CD4-positive, alpha-beta memory T cell (primary cell): ENCODE results near the gene MAPK4. TPM values are rescaled to one million over a fixed set of nuclear protein-coding genes. Genes with fewer than 3 reads are reported as not detected.

ENCODE experiments used
- CTCF ChIA-PET: fragments of 350-600 bp; sonication (Branson Sonifier 250); formaldehyde crosslinking; loops from one replicate; lab custom pipeline; 2021; ENCODE audit warnings: inconsistent platforms; ENCODE audit not compliant: partially characterized antibody; lab: Charles Lee
- POLR2A ChIA-PET: fragments of 350-600 bp; sonication (Branson Sonifier 250); formaldehyde crosslinking; loops from one replicate; lab custom pipeline; 2021; ENCODE audit not compliant: partially characterized antibody; lab: Charles Lee
- DNase-seq, 5 donors: peaks; one replicate each; pipeline versions ENCODE4 v3.0.0 to v3.0.0-alpha.2; 2020 to 2022; ENCODE audit warnings: mixed read lengths in 1 of 5
- H3K27ac ChIP-seq: one replicate; pipeline ENCODE4 v1.7.0; 2013; ENCODE audit warnings: low read depth, low read length
- H3K27me3 ChIP-seq: 2 replicates; pipeline ENCODE4 v1.7.0; 2013; ENCODE audit warnings: mild to moderate bottlenecking, low read length, moderate library complexity; ENCODE audit not compliant: insufficient read depth
- H3K36me3 ChIP-seq: 2 replicates; pipeline ENCODE4 v1.7.0; 2013; ENCODE audit warnings: mild to moderate bottlenecking, low read length, moderate library complexity; ENCODE audit not compliant: insufficient read depth
- H3K4me1 ChIP-seq: 2 replicates; pipeline ENCODE4 v1.7.0; 2013; ENCODE audit warnings: mild to moderate bottlenecking, low read length, moderate library complexity; ENCODE audit not compliant: insufficient read depth
- H3K4me3 ChIP-seq, 2 donors: one replicate each; pipeline ENCODE4 v1.7.0; 2013; ENCODE audit warnings: low read length in 2 of 2, mild to moderate bottlenecking in 1 of 2
- H3K9me3 ChIP-seq, 2 donors: one replicate each; pipeline ENCODE4 v1.7.0; 2013; ENCODE audit warnings: low read length in 2 of 2, control low read depth in 1 of 2; ENCODE audit not compliant: control insufficient read depth in 1 of 2
- H3K27ac Mint-ChIP-seq, 7 donors: one replicate each; pipeline ENCODE4 v1.8.0; 2020 to 2021; ENCODE audit warnings: mixed read lengths in 7 of 7, mild to moderate bottlenecking in 6 of 7, inconsistent platforms in 3 of 7, moderate library complexity in 3 of 7
- H3K27me3 Mint-ChIP-seq, 2 donors: one replicate each; pipeline ENCODE4 v1.8.0; 2020 to 2021; ENCODE audit warnings: mixed read lengths in 2 of 2
- H3K36me3 Mint-ChIP-seq, 2 donors: one replicate each; pipeline ENCODE4 v1.8.0; 2020 to 2021; ENCODE audit warnings: mixed read lengths in 2 of 2, inconsistent platforms in 1 of 2, mild to moderate bottlenecking in 1 of 2
- H3K4me1 Mint-ChIP-seq, 4 donors: one replicate each; pipeline ENCODE4 v1.8.0; 2020 to 2021; ENCODE audit warnings: mixed read lengths in 4 of 4, mild to moderate bottlenecking in 1 of 4
- H3K4me3 Mint-ChIP-seq, 8 donors: one replicate each; pipeline ENCODE4 v1.8.0; 2020 to 2021; ENCODE audit warnings: mixed read lengths in 8 of 8, mild to moderate bottlenecking in 7 of 8, moderate library complexity in 6 of 8, inconsistent platforms in 3 of 8
- H3K9me3 Mint-ChIP-seq, 8 donors: one replicate each; pipeline ENCODE4 v1.8.0; 2020 to 2021; ENCODE audit warnings: mixed read lengths in 8 of 8, mild to moderate bottlenecking in 5 of 8, inconsistent platforms in 3 of 8, moderate library complexity in 1 of 8
- intact Hi-C: fragments of 100-400 bp; cut with micrococcal nuclease; formaldehyde crosslinking; loops from one replicate; pipeline ENCODE4 v1.15.1; 2023
- polyA plus RNA-seq, 2 donors: library from polyadenylated mRNA; unstranded; fragments of 300-500 nt; fragmentation: Illumina TruSeq; gene quantifications; one replicate each; pipeline ENCODE4 v1.2.3, GENCODE V29; 2021
- total RNA-seq, 2 experiments: library from RNA; stranded (reverse); gene quantifications; one replicate each; pipeline ENCODE4 v1.2.3, GENCODE V29; 2021

Gene MAPK4
- total and polyA plus RNA-seq, 4 experiments from 2014 or later = not detected

DNA sequence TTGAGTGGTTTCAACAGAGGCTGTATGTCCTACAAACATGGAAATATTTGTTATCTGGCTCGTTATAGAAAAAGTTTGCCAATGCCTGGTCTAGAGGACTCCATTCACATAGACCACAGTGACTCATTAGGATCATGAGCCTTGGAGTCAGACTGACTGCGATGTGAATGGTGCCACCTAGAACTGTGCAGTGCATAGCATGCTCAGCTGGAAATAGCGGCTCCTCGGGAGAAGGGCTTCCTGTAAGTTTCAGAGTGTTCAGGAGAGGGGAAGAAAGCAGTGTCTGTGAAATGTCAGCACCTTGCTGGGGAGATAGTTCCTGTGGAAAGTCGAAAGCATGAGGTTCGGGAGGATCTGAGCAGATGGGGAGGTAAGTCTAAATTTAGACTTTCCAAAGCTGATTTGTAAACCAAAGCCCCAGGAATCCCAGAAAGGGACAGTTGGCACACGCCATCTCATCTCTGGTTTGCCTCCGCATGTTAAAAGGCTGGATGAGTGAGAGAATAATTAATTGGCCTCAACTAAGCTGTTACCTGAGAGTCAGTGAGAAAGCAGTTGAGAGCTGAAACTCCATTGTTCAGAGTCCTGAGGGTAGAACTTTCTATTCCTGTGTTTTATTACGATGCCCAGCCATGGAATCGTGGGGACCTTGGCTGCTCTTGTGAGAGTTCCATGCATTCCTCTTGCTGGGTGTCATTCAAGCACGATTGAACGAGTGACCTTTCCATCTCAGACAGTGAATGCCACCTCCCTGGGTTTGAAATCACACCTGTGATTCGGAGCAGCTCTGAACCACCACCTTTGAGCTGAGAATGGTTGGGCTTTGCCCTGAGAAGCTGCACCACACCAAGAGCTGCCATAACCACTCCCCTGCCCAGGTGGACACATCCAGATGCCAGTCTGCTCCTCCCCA lies 99.5 kb downstream of the MAPK4 start:
- no peaks in the 10 kb centered on the region for H3K27me3 ChIP-seq
- no peaks in the 10 kb centered on the region for H3K9me3 ChIP-seq
- no peaks in the 10 kb centered on the region for H3K36me3 ChIP-seq
- Mint-ChIP-seq H3K4me3 (no peak overlapping the region), H3K9me3 (peaks cover 0 to 10% (median 4%) of the 10 kb centered on the region in 8 donors), H3K4me1 (no peaks in the 10 kb centered on the region), H3K36me3 (no peaks in the 10 kb centered on the region), H3K27ac (no peak overlapping the region), H3K27me3 (peaks cover 2% of the 10 kb centered on the region in 2 donors)
- no peak overlapping the region for H3K4me3 ChIP-seq
- H3K4me1 ChIP-seq = no peaks in the 10 kb centered on the region
- intact Hi-C loops = no loop called here
- no peak overlapping the region for H3K27ac ChIP-seq
- no peak for DNase-seq
- ChIA-PET POLR2A (no interaction called here), CTCF (no interaction called here)

- H3K4me3 ChIP-seq = no peak overlapping the region
- ChIA-PET POLR2A (no interaction called here), CTCF (no interaction called here)
- H3K4me1 ChIP-seq = no peaks in the 10 kb centered on the region
- no peak overlapping the region for H3K4me3 Mint-ChIP-seq
- H3K27ac Mint-ChIP-seq = no peak overlapping the region
- H3K9me3 Mint-ChIP-seq = peaks cover 0 to 10% (median 4%) of the 10 kb centered on the region in 8 donors
- intact Hi-C loops = no loop called here
- no peaks in the 10 kb centered on the region for H3K27me3 ChIP-seq
- H3K9me3 ChIP-seq = no peaks in the 10 kb centered on the region
- DNase-seq = no peak
- H3K36me3 ChIP-seq = no peaks in the 10 kb centered on the region
- no peak overlapping the region for H3K27ac ChIP-seq
- no peaks in the 10 kb centered on the region for H3K4me1 Mint-ChIP-seq
- H3K27me3 Mint-ChIP-seq = peaks cover 2 to 3% of the 10 kb centered on the region in 2 donors
- no peaks in the 10 kb centered on the region for H3K36me3 Mint-ChIP-seq
Measured at GRCh38 chr18:50661013-50661412, 101.1 kb downstream of the MAPK4 start.

- no peak overlapping the region for H3K4me3 ChIP-seq
- POLR2A ChIA-PET = no interaction called here
- intact Hi-C loops = no loop called here
- no peak overlapping the region for H3K27ac ChIP-seq
- H3K27ac Mint-ChIP-seq = no peak overlapping the region
- no peaks in the 10 kb centered on the region for H3K27me3 ChIP-seq
- no peaks in the 10 kb centered on the region for H3K36me3 Mint-ChIP-seq
- no peak for DNase-seq
- no peaks in the 10 kb centered on the region for H3K4me1 Mint-ChIP-seq
- H3K4me3 Mint-ChIP-seq = no peak overlapping the region
- H3K27me3 Mint-ChIP-seq = peaks cover 4 to 5% of the 10 kb centered on the region in 2 donors
- no peaks in the 10 kb centered on the region for H3K4me1 ChIP-seq
- CTCF ChIA-PET = no interaction called here
- no peaks in the 10 kb centered on the region for H3K36me3 ChIP-seq
- H3K9me3 Mint-ChIP-seq = peaks cover 0 to 10% (median 3%) of the 10 kb centered on the region in 8 donors
- no peaks in the 10 kb centered on the region for H3K9me3 ChIP-seq
Measured at GRCh38 chr18:50662177-50662576, 102.3 kb downstream of the MAPK4 start.

- POLR2A ChIA-PET = no interaction called here
- CTCF ChIA-PET = no interaction called here
- H3K27me3 ChIP-seq = no peaks in the 10 kb centered on the region
- Mint-ChIP-seq H3K27me3 (peaks cover 4 to 5% of the 10 kb centered on the region in 2 donors), H3K27ac (no peak overlapping the region), H3K4me1 (no peaks in the 10 kb centered on the region), H3K4me3 (no peak overlapping the region), H3K9me3 (peaks cover 0 to 10% (median 3%) of the 10 kb centered on the region in 8 donors), H3K36me3 (no peaks in the 10 kb centered on the region)
- no peaks in the 10 kb centered on the region for H3K9me3 ChIP-seq
- H3K4me1 ChIP-seq = no peaks in the 10 kb centered on the region
- DNase-seq = no peak
- H3K4me3 ChIP-seq = no peak overlapping the region
- H3K36me3 ChIP-seq = no peaks in the 10 kb centered on the region
- intact Hi-C loops = no loop called here
- H3K27ac ChIP-seq = no peak overlapping the region
Measured at GRCh38 chr18:50662775-50663383, 103.0 kb downstream of the MAPK4 start.

GRCh38 chr18:50663626-50664441 lies 103.9 kb downstream of the MAPK4 start:
- H3K27ac Mint-ChIP-seq = no peak overlapping the region
- no peaks in the 10 kb centered on the region for H3K4me1 Mint-ChIP-seq

DNA sequence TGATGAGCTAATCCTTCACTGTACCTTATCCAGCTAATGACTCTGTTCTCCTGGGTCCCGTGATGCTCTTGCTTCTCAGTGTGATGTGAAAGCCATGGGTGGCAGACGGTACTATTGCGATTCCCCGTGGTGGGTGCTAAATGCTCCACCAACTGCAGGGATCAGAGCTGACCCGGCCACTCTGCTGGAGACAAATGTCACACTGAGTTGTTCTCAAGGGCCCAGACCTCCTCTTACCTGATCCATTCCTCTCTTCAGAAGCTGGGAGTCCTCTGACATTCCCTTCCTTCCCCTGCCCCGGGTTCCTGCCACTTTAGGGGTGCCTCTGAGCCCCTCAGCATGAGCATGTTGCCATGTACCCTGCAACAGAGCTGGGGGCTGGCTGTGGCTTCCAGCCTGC lies 105.1 kb downstream of the MAPK4 start:
- no peaks in the 10 kb centered on the region for H3K36me3 ChIP-seq
- no peaks in the 10 kb centered on the region for H3K36me3 Mint-ChIP-seq
- H3K4me3 ChIP-seq = no peak overlapping the region
- intact Hi-C loops = no loop called here
- no peaks in the 10 kb centered on the region for H3K9me3 ChIP-seq
- H3K4me1 ChIP-seq = no peaks in the 10 kb centered on the region
- H3K4me3 Mint-ChIP-seq = no peak overlapping the region
- no peak overlapping the region for H3K27ac ChIP-seq
- ChIA-PET POLR2A (no interaction called here), CTCF (no interaction called here)
- H3K4me1 Mint-ChIP-seq = no peaks in the 10 kb centered on the region
- no peaks in the 10 kb centered on the region for H3K27me3 ChIP-seq
- peaks cover 0 to 10% (median 1%) of the 10 kb centered on the region in 8 donors for H3K9me3 Mint-ChIP-seq
- H3K27me3 Mint-ChIP-seq = peaks cover 2 to 3% of the 10 kb centered on the region in 2 donors
- no peak for DNase-seq
- peak overlapping the region in 1 of 7 donors; percentile 22 for H3K27ac Mint-ChIP-seq

More at GRCh38 chr18:50663626-50664441, 103.9 kb downstream of the MAPK4 start:
- Mint-ChIP-seq H3K4me3 (no peak overlapping the region), H3K27me3 (peaks cover 4 to 5% of the 10 kb centered on the region in 2 donors), H3K9me3 (peaks cover 0 to 10% (median 3%) of the 10 kb centered on the region in 8 donors), H3K36me3 (no peaks in the 10 kb centered on the region)
- no peak for DNase-seq
- H3K36me3 ChIP-seq = no peaks in the 10 kb centered on the region
- no peak overlapping the region for H3K27ac ChIP-seq
- H3K4me3 ChIP-seq = no peak overlapping the region
- H3K9me3 ChIP-seq = no peaks in the 10 kb centered on the region
- H3K4me1 ChIP-seq = no peaks in the 10 kb centered on the region
- ChIA-PET POLR2A (no interaction called here), CTCF (no interaction called here)
- no peaks in the 10 kb centered on the region for H3K27me3 ChIP-seq
- intact Hi-C loops = no loop called here

DNA sequence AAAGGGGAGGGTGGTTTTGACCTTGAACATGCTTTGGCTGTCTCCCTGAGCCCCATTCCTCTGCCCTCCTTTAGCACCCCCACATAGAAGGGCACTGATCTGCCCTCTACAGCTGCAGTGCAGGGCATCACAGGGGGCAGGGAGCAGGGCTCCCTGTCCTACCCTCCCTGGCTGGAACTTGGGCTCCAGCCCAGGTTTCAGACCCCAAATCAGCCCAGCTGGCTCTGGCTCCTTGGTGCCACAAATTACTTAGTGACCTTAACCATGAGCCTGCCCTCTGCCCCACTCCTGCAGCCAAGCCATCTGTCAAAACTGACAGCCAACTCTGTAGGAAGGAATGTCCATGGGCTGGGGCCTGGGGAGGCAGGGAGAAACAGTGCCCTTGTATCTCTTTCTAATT lies 105.6 kb downstream of the MAPK4 start:
- H3K4me1 ChIP-seq = no peaks in the 10 kb centered on the region
- intact Hi-C loops = no loop called here
- H3K36me3 Mint-ChIP-seq = no peaks in the 10 kb centered on the region
- no peak for DNase-seq
- no peak overlapping the region for H3K4me3 ChIP-seq
- peaks cover 2 to 3% of the 10 kb centered on the region in 2 donors for H3K27me3 Mint-ChIP-seq
- H3K9me3 Mint-ChIP-seq = peaks cover 0 to 10% (median under 1%) of the 10 kb centered on the region in 8 donors
- no peaks in the 10 kb centered on the region for H3K27me3 ChIP-seq
- no peaks in the 10 kb centered on the region for H3K4me1 Mint-ChIP-seq
- no peak overlapping the region for H3K4me3 Mint-ChIP-seq
- H3K27ac Mint-ChIP-seq = no peak overlapping the region
- H3K36me3 ChIP-seq = no peaks in the 10 kb centered on the region
- H3K27ac ChIP-seq = no peak overlapping the region
- ChIA-PET CTCF (no interaction called here), POLR2A (no interaction called here)
- H3K9me3 ChIP-seq = no peaks in the 10 kb centered on the region
